IPS DF 4.7 (cell line): ENCODE results near the gene TEX50.
"Not testable (repeated sequence)": the region's sequence is repeated elsewhere in the genome, so short reads cannot be mapped to it uniquely, and the experiment has no call there.

Source experiments
- DNase-seq: peaks from one replicate; pipeline ENCODE4 v3.0.0-alpha.2; 2013; ENCODE audit warnings: low spot score; ENCODE audit errors: extremely low read depth

The TEX50 gene, protein sequence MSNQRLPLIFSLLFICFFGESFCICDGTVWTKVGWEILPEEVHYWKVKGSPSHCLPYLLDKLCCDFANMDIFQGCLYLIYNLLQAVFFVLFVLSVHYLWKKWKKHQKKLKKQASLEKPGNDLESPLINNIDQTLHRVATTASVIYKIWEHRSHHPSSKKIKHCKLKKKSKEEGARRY

GRCh38 chr1:173635116-173635515, at the start of gene TEX50:
Gene TEX50, plus strand, starts transcription at chr1:173635338. Its CDS starts 184 bp downstream, at chr1:173635522.
- no peak for DNase-seq

DNA sequence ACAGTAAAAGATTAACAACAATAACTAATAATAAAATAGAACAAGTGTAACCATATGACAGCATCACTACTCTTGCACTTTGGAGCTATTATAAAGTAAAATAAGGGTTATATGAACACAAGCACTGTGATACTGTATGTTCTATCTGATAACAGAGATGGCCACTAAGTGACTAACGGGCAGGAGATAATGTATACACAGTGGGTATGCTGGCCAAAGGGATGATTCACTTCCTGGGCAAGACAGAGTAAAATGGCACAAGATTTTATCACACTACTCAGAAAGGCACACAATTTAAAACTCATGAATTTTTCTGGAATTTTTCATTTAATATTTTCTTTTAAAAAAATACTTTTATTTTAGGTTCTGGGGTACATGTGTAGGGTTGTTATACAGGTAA, 44.6 kb upstream of the TEX50 start:
- no peak for DNase-seq

GRCh38 chr1:173591138-173591537, 44.0 kb upstream of the TEX50 start:
- not testable (repeated sequence) for DNase-seq

DNA sequence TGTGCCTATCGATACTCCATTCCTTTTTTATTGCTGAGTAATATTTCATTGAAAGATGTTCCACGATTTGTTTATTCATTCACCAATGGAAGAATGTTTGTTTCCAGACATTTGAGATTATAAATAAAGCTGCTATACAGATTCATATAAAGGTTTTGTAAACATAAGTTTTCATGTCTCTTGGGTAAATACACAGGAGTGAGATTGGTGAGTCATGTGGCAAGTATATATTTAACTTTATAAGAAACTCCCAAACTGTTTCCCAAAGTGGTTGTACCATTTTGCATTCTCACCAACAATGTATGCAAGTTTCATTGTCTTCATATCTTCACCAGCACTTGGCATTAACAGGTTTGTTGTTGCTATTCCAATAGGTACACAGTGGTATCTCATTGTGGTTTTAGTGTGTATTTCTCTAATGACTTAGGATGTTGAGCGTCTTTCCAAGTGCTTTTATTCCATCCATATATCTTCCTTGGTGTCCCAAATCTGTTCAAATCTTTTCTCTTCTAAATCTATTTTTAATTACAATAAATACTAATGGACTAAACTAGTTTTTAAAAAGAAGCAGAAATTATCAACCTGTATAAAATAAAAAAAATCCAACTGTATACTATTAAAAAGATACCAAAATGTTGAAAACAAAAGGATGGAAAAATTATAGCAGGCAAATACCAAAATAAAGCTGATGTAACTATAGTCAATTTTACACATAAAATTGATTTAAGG, 38.9 kb upstream of the TEX50 start:
- no peak for DNase-seq

DNA sequence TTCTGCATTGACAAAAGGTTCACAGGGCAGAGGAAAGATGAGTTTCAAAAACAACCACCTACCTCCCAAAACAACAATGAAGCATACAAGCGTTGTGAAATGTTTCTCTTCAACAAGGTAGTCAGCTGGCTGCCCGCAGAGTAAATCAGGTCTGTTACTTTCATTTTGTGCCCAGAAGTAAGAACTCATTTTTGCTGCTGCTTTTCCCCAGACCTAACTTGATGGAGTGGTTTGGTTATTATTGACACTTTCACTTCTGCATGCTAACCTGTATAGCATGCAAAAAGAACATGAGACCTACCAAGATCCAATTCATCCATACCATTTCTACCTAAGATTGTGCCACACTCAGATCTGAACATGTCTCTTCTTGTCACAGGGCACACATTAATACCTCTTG, 33.5 kb upstream of the TEX50 start:
- no peak for DNase-seq

GRCh38 chr1:173603056-173603591, 32.0 kb upstream of the TEX50 start, which contains the start of gene SLC9C2:
Gene SLC9C2, minus strand, starts transcription at chr1:173603072. Its CDS starts 1,296 bp downstream, at chr1:173601776.
- DNase-seq, result no peak

DNA sequence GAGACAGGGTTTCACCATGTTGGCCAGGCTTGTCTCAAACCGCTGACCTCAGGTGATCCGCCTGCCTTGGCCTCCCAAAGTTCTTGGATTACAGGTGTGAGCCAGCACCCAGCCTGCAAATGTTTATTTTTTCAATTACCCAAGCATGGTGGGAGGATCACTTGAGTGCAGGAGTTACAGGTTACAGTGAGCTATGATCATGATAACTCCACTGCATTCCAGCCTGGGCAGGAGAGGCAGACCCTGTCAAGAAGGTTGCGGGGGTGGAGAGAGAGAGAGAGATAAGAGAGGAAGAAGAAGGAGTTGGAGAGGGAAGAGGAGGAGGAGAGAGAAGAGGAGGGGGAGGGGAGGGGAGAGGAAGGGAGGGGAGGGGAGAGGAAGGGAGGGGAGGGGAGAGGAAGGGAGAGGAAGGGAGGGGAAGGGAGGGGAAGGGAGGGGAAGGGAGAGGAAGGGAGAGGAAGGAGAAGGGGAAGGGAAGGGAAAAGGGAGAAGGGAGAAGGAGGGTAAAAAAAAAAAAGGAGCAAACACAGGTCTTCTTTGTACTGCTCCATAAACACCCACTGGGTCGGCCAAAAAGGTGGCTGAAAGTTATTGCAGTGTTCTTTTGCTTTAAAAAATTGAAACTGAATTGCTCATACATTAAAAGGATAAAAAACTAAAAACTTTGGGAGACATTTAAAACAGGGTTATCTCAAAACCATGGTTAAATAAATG, 26.5 kb upstream of the TEX50 start:
- DNase-seq, result no peak

DNA sequence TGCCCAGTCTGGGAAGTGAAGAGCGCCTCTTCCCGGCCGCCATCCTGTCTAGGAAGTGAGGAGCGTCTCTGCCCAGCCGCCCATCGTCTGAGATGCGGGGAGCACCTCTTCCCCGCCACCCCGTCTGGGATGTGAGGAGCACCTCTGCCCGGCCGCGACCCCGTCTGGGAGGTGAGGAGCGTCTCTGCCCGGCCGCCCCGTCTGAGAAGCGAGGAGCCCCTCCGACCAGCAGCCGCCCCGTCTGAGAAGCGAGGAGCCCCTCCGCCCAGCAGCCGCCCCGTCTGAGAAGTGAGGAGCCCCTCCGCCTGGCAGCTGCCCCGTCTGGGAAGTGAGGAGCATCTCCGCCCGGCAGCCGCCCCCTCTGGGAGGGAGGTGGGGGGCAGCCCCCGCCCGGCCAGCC, 22.1 kb upstream of the TEX50 start:
- not testable (repeated sequence) for DNase-seq

DNA sequence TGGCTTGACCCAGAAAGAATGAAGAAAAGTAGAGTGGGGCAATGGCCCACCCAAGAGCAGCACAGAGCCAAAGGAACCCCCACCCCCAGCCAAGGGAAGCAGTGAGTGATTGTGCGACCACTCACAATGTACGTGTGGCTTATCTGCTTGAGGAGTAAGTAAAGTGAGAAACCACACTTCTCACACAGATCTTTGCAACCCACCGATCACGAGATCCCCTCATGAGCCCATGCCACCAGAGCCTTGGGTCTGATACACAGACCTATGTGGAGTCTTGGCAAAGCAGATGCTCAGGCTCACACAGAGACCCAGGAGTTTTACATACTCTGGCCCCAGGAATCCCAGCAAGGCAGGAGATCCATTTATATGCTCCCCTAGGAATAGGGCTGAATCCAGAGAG, 18.3 kb upstream of the TEX50 start:
- no peak for DNase-seq

DNA sequence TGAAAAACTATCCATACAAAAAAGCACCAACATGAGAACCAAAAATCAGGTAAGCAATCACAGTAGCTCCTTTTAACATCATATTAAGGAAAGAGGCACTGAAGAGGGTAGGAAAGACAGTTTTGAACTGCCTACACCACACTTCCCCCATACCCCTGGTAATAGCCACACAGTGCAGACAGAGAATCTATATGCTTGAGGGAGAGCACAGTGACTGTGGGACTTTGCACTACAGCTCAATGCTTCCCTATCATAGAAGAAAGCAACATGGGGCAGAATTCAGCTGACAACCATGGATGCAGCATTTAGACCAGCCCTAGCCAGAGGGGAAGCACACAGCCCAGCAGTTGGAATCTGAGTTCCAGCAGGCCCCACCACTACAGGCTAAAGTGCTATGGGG, 7.9 kb upstream of the TEX50 start:
- no peak for DNase-seq

GRCh38 chr1:173628888-173629287, 6.2 kb upstream of the TEX50 start:
- DNase-seq, result no peak

- DNase-seq, result not testable (repeated sequence)
Observed at GRCh38 chr1:173637236-173638042, 2.3 kb downstream of the TEX50 start.

DNA sequence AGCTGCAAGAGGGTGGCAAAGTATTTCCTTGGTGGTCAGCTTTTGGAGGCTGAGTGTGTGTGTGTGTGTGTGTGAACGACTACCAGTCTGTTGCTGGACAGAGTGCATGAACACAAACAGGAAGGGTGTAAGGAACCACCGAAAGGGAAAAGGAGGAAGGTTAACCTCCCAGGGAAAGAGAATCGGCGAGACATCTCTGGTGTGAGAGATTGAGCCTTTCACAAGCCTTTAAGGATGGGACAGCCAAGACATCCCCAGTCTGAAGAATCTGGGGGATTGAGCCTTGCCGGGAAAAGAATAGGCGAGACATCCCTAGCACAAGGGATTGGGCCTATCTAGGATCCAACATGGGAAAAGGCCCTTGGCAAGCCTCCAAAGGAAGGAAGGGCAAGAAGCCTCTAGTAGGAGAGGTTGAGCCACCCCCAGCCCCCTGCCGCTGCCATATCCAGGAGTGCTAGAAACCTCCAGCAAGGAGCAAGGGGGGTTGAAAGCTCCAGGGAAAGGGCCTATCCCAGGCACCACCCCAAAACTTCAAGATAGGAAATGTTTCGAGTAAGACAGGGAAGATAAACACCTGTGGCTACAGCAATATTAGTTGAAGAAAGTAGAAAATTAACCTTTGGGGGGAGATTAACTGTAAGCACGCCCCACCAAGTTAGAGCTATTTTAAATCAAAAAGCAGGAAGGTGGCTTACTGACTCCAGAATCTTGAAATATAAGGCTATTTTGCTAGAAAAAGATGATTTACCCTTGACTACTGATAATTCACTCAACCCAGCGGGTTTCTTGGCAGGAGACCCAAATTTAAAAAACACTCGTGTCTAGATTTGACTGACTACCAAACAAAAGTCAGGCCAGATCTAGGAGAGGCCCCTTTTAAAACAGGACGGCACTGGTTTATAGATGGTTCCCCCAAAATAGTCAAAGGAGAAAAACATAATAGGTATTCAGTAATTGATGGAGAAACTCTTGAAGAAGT, 3.2 kb downstream of the TEX50 start:
- DNase-seq, result no peak

- no peak for DNase-seq
Observed at GRCh38 chr1:173639102-173639501, 4.0 kb downstream of the TEX50 start.

DNA sequence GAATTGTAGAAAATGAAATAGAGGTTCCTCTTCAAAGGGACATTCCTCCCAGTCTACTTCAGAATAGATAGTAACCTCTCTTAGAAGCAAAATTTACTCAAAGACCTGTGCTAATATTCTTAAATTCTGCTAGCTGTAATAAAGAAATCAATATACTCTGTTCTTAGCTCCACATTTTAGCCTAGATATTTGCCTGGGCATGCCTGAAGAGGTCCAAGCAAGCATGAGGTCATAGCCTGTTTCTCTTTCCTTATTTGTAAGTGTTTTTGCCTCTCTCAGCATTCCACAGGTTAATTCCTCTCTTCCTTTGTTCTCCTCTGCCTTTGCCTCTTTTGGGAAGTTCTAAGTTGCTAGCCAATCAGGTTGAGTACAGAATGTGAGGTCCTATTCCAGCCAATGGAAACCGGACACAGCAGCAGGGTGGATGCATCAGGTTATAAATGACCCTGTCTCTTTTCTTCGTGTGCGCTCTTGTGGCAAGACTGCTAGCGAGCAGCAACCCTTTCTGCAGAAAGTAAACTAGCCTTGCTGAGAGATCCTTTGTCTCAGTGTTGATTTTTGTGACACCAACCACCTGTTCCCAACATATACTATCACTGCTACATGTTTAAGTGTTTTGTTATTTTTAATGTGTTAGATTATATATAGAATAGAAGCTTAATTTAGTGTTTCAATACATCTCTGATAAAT, 7.5 kb downstream of the TEX50 start:
- not testable (repeated sequence) for DNase-seq

- DNase-seq, result no peak
Observed at GRCh38 chr1:173646656-173647055, 11.5 kb downstream of the TEX50 start.

- DNase-seq, result no peak
Observed at GRCh38 chr1:173648880-173649605, 13.9 kb downstream of the TEX50 start.

DNA sequence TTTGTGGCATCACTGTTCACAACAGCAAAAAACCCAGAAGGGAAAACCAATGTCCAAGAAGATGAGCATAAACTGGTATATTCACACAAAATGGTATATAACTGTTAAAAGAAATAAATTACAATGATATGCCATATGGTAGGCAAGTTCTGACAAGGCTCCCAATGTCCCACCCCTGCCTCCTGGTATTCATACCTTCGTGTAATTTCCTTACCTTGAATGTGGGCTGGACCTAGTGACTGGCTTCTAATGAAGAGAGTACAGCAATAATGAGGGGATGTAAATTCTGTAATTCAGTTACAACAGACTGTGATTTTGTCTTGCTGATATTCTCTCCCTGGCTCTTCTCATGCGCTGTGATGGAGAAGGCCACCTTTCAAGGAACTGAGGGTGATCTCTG, 25.2 kb downstream of the TEX50 start:
- no peak for DNase-seq

DNA sequence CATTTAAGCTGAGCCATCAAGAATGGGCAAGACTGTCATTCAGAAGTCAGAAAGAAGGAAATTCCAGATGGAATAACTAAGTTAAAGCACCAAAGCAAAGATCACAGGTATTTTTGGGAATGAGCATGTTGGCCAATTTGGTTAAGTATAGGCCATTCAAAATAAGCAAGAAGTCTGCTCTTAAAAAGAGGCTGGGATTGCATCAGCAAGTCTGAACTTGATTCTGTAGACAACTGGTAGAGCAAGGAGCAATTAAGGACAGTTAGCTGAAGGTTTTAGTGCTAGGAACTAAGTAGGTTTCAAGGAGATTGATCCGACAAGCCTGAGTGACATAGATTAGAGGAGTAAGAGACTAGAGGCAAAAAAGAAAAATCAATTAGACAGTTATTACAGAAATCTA, 26.1 kb downstream of the TEX50 start:
- no peak for DNase-seq
